H1 (cell line): ENCODE measurements around the gene RTEL1. TPM values are rescaled to one million over a fixed set of nuclear protein-coding genes. Genes with fewer than 3 reads are reported as not detected.

Experiments used
- CTCF ChIA-PET: fragments of 300-600 bp; sonication (Branson Sonifier 250); formaldehyde crosslinking; loops from one replicate; lab custom pipeline; 2021; ENCODE audit not compliant: partially characterized antibody; lab: Charles Lee
- POLR2A ChIA-PET: fragments of 300-600 bp; sonication (Branson Sonifier 250); formaldehyde crosslinking; loops from one replicate; lab custom pipeline; 2021; ENCODE audit warnings: inconsistent platforms; ENCODE audit not compliant: partially characterized antibody; lab: Charles Lee
- DNase-seq, 2 experiments: peaks; one replicate each; pipeline versions ENCODE4 v3.0.0 to v3.0.0-alpha.2; 2010 to 2022; ENCODE audit warnings: low spot score in 2 of 2, low read depth in 1 of 2, mixed read lengths in 1 of 2
- FAIRE-seq: peaks from 2 replicates; lab custom pipeline; 2011; peaks lifted over from hg19 to GRCh38; lab: Jason Lieb, UNC
- H2AFZ ChIP-seq: 2 replicates; pipeline ENCODE4 v1.8.1; 2012; ENCODE audit warnings: low read length, inconsistent platforms
- H2AK5ac ChIP-seq: 2 replicates; pipeline ENCODE4 v1.6.1; 2013; ENCODE audit warnings: low read depth, low read length
- H2BK120ac ChIP-seq: replicated peaks from 2 replicates; pipeline ENCODE3; 2013; ENCODE audit warnings: low read depth, low read length, inconsistent platforms
- H2BK12ac ChIP-seq: 2 replicates; pipeline ENCODE4 v1.6.1; 2013; ENCODE audit warnings: low read depth, low read length
- H2BK15ac ChIP-seq: 2 replicates; pipeline ENCODE4 v1.6.1; 2013; ENCODE audit warnings: low read length
- H2BK20ac ChIP-seq: 2 replicates; pipeline ENCODE4 v1.6.1; 2013; ENCODE audit warnings: low read length
- H2BK5ac ChIP-seq: 2 replicates; pipeline ENCODE4 v1.6.1; 2013; ENCODE audit warnings: low read depth, low read length
- H3K14ac ChIP-seq: 2 replicates; pipeline ENCODE4 v1.6.1; 2013; ENCODE audit warnings: inconsistent platforms; ENCODE audit not compliant: insufficient read length
- H3K18ac ChIP-seq: 2 replicates; pipeline ENCODE4 v1.6.1; 2013; ENCODE audit warnings: low read length; ENCODE audit errors: extremely low read depth
- H3K23ac ChIP-seq: 2 replicates; pipeline ENCODE4 v1.6.1; 2013; ENCODE audit warnings: inconsistent platforms; ENCODE audit not compliant: insufficient read length
- H3K23me2 ChIP-seq: 2 replicates; pipeline ENCODE4 v1.6.1; 2013; ENCODE audit warnings: low read depth, low read length
- H3K27ac ChIP-seq: 2 replicates; pipeline ENCODE4 v1.6.1; 2011; ENCODE audit warnings: low read depth, low read length, inconsistent platforms
- H3K27me3 ChIP-seq, 4 experiments: replicated peaks in 1 of 4; 1 replicate in 1 of 4; 2 replicates in 3 of 4; pipeline versions ENCODE4 v1.6.1 to v1.8.1; 2011 to 2013; ENCODE audit warnings: low read length in 3 of 4, mild to moderate bottlenecking in 3 of 4, inconsistent platforms in 2 of 4, mixed read lengths in 2 of 4, moderate library complexity in 1 of 4; ENCODE audit not compliant: control insufficient read depth in 3 of 4, insufficient read depth in 3 of 4; ENCODE audit errors: extremely low read depth in 1 of 4
- H3K36me3 ChIP-seq, 4 experiments: 2 replicates each; pipeline versions ENCODE4 v1.6.1 to v1.8.1; 2011 to 2013; ENCODE audit warnings: mild to moderate bottlenecking in 4 of 4, low read length in 3 of 4, moderate library complexity in 2 of 4, control low read depth in 1 of 4, inconsistent platforms in 1 of 4; ENCODE audit not compliant: insufficient read depth in 4 of 4, control insufficient read depth in 2 of 4
- H3K4ac ChIP-seq: replicated peaks from 2 replicates; pipeline ENCODE3; 2013; ENCODE audit warnings: low read length, low read depth, mixed read lengths, inconsistent platforms; ENCODE audit not compliant: insufficient read length
- H3K4me1 ChIP-seq, 4 experiments: replicated peaks in 1 of 4; 1 replicate in 1 of 4; 2 replicates in 3 of 4; pipeline versions ENCODE4 v1.6.1 to v1.8.1; 2011 to 2013; ENCODE audit warnings: low read length in 3 of 4, inconsistent platforms in 2 of 4, mixed read lengths in 1 of 4; ENCODE audit not compliant: insufficient read depth in 4 of 4, control insufficient read depth in 3 of 4
- H3K4me2 ChIP-seq, 2 experiments: 2 replicates each; pipeline versions ENCODE4 v1.6.1 to v1.8.1; 2011 to 2013; ENCODE audit warnings: low read depth in 2 of 2, low read length in 2 of 2, control low read depth in 1 of 2, inconsistent platforms in 1 of 2, mild to moderate bottlenecking in 1 of 2; ENCODE audit not compliant: insufficient read depth in 1 of 2
- H3K4me3 ChIP-seq, 4 experiments: fragments of 200-600, 300-600 bp in 1 of 4; sonication (generic), shearing (Covaris generic), sonication (Bioruptor Twin) in 1 of 4; 2 replicates each; pipeline versions ENCODE4 v1.5.1 to v1.8.1; 2011 to 2016; ENCODE audit warnings: low read length in 4 of 4, low read depth in 3 of 4, control low read depth in 2 of 4, inconsistent platforms in 2 of 4, mild to moderate bottlenecking in 2 of 4, mixed read lengths in 1 of 4, moderate library complexity in 1 of 4; ENCODE audit not compliant: insufficient read depth in 2 of 4; ENCODE audit errors: extremely low read depth in 1 of 4
- H3K56ac ChIP-seq: replicated peaks from 2 replicates; pipeline ENCODE3; 2013; ENCODE audit warnings: low read depth, mild to moderate bottlenecking, mixed read lengths, low read length, inconsistent platforms; ENCODE audit not compliant: insufficient read length
- H3K79me1 ChIP-seq: 2 replicates; pipeline ENCODE4 v1.6.1; 2013; ENCODE audit warnings: low read depth, low read length, control low read depth
- H3K79me2 ChIP-seq, 2 experiments: 2 replicates each; pipeline versions ENCODE4 v1.6.1 to v1.8.1; 2012 to 2013; ENCODE audit warnings: low read length in 2 of 2, mild to moderate bottlenecking in 2 of 2, inconsistent platforms in 1 of 2; ENCODE audit not compliant: insufficient read depth in 2 of 2, control insufficient read depth in 1 of 2
- H3K9ac ChIP-seq, 4 experiments: replicated peaks in 1 of 4; 1 replicate in 1 of 4; 2 replicates in 3 of 4; pipeline versions ENCODE4 v1.6.1 to v1.8.1; 2011 to 2013; ENCODE audit warnings: low read depth in 3 of 4, low read length in 3 of 4, control low read depth in 2 of 4, mild to moderate bottlenecking in 2 of 4, moderate library complexity in 2 of 4, inconsistent platforms in 1 of 4; ENCODE audit errors: extremely low read depth in 1 of 4
- H3K9me3 ChIP-seq, 2 experiments: 2 replicates each; pipeline versions ENCODE4 v1.6.1 to v1.8.1; 2012 to 2013; ENCODE audit warnings: mild to moderate bottlenecking in 2 of 2, moderate library complexity in 2 of 2, control low read depth in 1 of 2, inconsistent platforms in 1 of 2, low read depth in 1 of 2, low read length in 1 of 2, mixed read lengths in 1 of 2; ENCODE audit not compliant: insufficient read depth in 2 of 2
- H4K20me1 ChIP-seq, 2 experiments: replicated peaks in 1 of 2; 2 replicates each; pipeline versions ENCODE3 to v1.8.1; 2011 to 2013; ENCODE audit warnings: inconsistent platforms in 2 of 2, low read length in 2 of 2, mild to moderate bottlenecking in 1 of 2; ENCODE audit not compliant: insufficient read depth in 2 of 2, control insufficient read depth in 1 of 2
- H4K5ac ChIP-seq: 2 replicates; pipeline ENCODE4 v1.6.1; 2013; ENCODE audit warnings: low read length, low read depth, mixed read lengths, inconsistent platforms; ENCODE audit not compliant: insufficient read length
- H4K8ac ChIP-seq: 2 replicates; pipeline ENCODE4 v1.8.0; 2013; ENCODE audit warnings: mild to moderate bottlenecking, moderate library complexity, low read length, inconsistent platforms; ENCODE audit not compliant: insufficient read depth; ENCODE audit errors: extremely low read depth
- H4K91ac ChIP-seq: replicated peaks from 2 replicates; pipeline ENCODE3; 2013; ENCODE audit warnings: low read length, mixed read lengths, inconsistent platforms; ENCODE audit not compliant: insufficient read length
- CBX8 ChIP-seq: fragments of 300-800, 300-1000 bp; sonication (generic); IDR thresholded peaks from 2 replicates; pipeline ENCODE4 v1.7.1; 2016; ENCODE audit warnings: low read depth, low read length, borderline replicate concordance
- EGR1 ChIP-seq: IDR thresholded peaks from 2 replicates; pipeline ENCODE4 v1.6.1; 2011; ENCODE audit warnings: low read depth, low read length, borderline replicate concordance
- HDAC2 ChIP-seq, 2 experiments: fragments of 300-600 bp in 1 of 2; sonication (generic) in 1 of 2; IDR thresholded peaks; 2 replicates each; pipeline ENCODE4 v1.6.1; 2011 to 2012; ENCODE audit warnings: low read depth in 2 of 2, low read length in 2 of 2, mild to moderate bottlenecking in 2 of 2, moderate library complexity in 2 of 2, borderline replicate concordance in 1 of 2, inconsistent platforms in 1 of 2
- HDAC6 ChIP-seq: IDR thresholded peaks from one replicate; pipeline ENCODE4 v1.7.1; 2012; ENCODE audit warnings: low read depth, mild to moderate bottlenecking, inconsistent platforms, low read length, moderate library complexity
- KDM5A ChIP-seq: fragments of 200-600 bp; IDR thresholded peaks from 2 replicates; pipeline ENCODE4 v1.7.1; 2012; ENCODE audit warnings: mild to moderate bottlenecking, low read length, inconsistent platforms, mixed read lengths
- POLR2A ChIP-seq, 2 experiments: IDR thresholded peaks; 1 replicate in 1 of 2; 2 replicates in 1 of 2; pipeline ENCODE4 v1.6.1; 2011; ENCODE audit warnings: low read depth in 2 of 2, low read length in 2 of 2, mild to moderate bottlenecking in 2 of 2; ENCODE audit errors: control extremely low read depth in 1 of 2
- RFX5 ChIP-seq: IDR thresholded peaks from 2 replicates; pipeline ENCODE4 v1.6.1; 2011; ENCODE audit warnings: low read depth, low read length, improper control_type of control experiment, borderline replicate concordance
- SP2 ChIP-seq: IDR thresholded peaks from 2 replicates; pipeline ENCODE4 v1.6.1; 2012; ENCODE audit warnings: mild to moderate bottlenecking, low read length, inconsistent platforms
- TAF7 ChIP-seq: optimal IDR thresholded peaks from 2 replicates; pipeline ENCODE3; 2011; ENCODE audit warnings: low read depth, mild to moderate bottlenecking, inconsistent platforms, low read length, moderate library complexity, borderline replicate concordance
- TEAD4 ChIP-seq: IDR thresholded peaks from 2 replicates; pipeline ENCODE4 v1.6.1; 2012; ENCODE audit warnings: low read depth, low read length, inconsistent platforms, mixed read lengths
- YY1 ChIP-seq: IDR thresholded peaks from 2 replicates; pipeline ENCODE4 v1.6.1; 2011; ENCODE audit warnings: low read depth, mild to moderate bottlenecking, low read length
- WGBS, 2 experiments: shearing (Covaris generic) in 1 of 2; methylation state at CpG; one replicate each; pipeline versions ENCODE4 v1.1.6 to v1.1.7; 2013 to 2015; ENCODE audit warnings: low lambda C conversion rate in 2 of 2, mixed read lengths in 2 of 2, inconsistent platforms in 1 of 2, low coverage in 1 of 2, missing lambda C conversion rate in 1 of 2; ENCODE audit not compliant: insufficient replicate concordance in 2 of 2, insufficient coverage in 1 of 2, insufficient read length in 1 of 2; ENCODE audit errors: extremely low coverage in 1 of 2, missing lambda C conversion rate in 1 of 2; 5-methylcytosine and 5-hydroxymethylcytosine counted together
- polyA plus RNA-seq, 7 experiments: library from polyadenylated mRNA; depleted of rRNA in 3 of 7; stranded (reverse) in 5 of 7; unstranded in 2 of 7; fragments of >200 nt in 5 of 7; fragments of 200-250 nt in 2 of 7; gene quantifications; 1 replicate in 5 of 7; 2 replicates in 1 of 7; 4 replicates in 1 of 7; pipeline versions ENCODE4 v1.2.1 to v1.2.3, GENCODE V29; 2011 to 2013; ENCODE audit warnings: missing spikeins in 2 of 7, mixed read lengths in 2 of 7
- total RNA-seq: library from RNA; stranded (reverse); fragmentation: NEBNext Ultra II Directional; extraction: Animal tissue kit (Norgen Biotek cat#: 25700); gene quantifications from 2 replicates; pipeline ENCODE4 v1.2.1, GENCODE V29; 2021

RTEL1 gene
- total and polyA plus RNA-seq, 2 of the 8 experiments (the other 6 are each of a cell fraction or from before 2014, with no cell fraction given), result 16.2 to 37.1 TPM

DNA sequence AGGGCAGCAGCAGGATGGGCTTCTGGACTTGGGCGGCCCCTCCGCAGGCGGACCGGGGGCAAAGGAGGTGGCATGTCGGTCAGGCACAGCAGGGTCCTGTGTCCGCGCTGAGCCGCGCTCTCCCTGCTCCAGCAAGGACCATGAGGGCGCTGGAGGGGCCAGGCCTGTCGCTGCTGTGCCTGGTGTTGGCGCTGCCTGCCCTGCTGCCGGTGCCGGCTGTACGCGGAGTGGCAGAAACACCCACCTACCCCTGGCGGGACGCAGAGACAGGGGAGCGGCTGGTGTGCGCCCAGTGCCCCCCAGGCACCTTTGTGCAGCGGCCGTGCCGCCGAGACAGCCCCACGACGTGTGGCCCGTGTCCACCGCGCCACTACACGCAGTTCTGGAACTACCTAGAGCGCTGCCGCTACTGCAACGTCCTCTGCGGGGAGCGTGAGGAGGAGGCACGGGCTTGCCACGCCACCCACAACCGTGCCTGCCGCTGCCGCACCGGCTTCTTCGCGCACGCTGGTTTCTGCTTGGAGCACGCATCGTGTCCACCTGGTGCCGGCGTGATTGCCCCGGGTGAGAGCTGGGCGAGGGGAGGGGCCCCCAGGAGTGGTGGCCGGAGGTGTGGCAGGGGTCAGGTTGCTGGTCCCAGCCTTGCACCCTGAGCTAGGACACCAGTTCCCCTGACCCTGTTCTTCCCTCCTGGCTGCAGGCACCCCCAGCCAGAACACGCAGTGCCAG lies 38.7 kb downstream of the RTEL1 start, which contains the start of gene TNFRSF6B:
TSS of gene TNFRSF6B (plus strand) at position 25 of the 729 bp plus-strand sequence. CDS start at position 141, 116 bp downstream.
- Histone ChIP-seq H2BK20ac (no peak within 1 kb of the TSS), H2BK12ac (peak within 1 kb of the TSS; percentile 17; the same call in 1 of the 2 replicates), H2BK120ac (no peak within 1 kb of the TSS), H2BK5ac (peak within 1 kb of the TSS; percentile 60), H3K23ac (no peak within 1 kb of the TSS), H4K20me1 (peaks cover 0 to 15% of the 10 kb centered on the region in 2 experiments), H3K79me1 (no peaks in the 10 kb centered on the region), H3K9ac (0 out of 7 replicates have a peak within 1 kb of the TSS, but pooled peaks of 1 of the 4 experiments have one; percentile 2), H2BK15ac (peak within 1 kb of the TSS; percentile 95; the same call in 1 of the 2 replicates), H3K36me3 (peaks cover 0 to 3% (median 0%) of the 10 kb centered on the region in 4 experiments; a peak in 1 of 8 replicates), H3K79me2 (no peaks in the 10 kb centered on the region), H4K91ac (peak within 1 kb of the TSS; percentile 55), H2AFZ (no peak within 1 kb of the TSS), H3K56ac (no peak within 1 kb of the TSS), H3K27ac (no peak within 1 kb of the TSS), H3K27me3 (no peaks in the 10 kb centered on the region), H3K4me3 (peak within 1 kb of the TSS in 3 of 4 experiments; percentile 18 to 45 (median 32); a peak in 7 of 8 replicates), H3K18ac (peak within 1 kb of the TSS; percentile 78), H3K23me2 (peaks cover 8% of the 10 kb centered on the region; the same call in 1 of the 2 replicates), H4K8ac (peak within 1 kb of the TSS; percentile 95), H4K5ac (peak within 1 kb of the TSS; percentile 21), H3K14ac (no peak within 1 kb of the TSS), H3K4me2 (peak within 1 kb of the TSS; percentile 58 to 65), H3K9me3 (no peaks in the 10 kb centered on the region; a peak in 1 of 4 replicates), H2AK5ac (no peak within 1 kb of the TSS), H3K4ac (no peak within 1 kb of the TSS), H3K4me1 (peaks cover 0 to 12% (median 7%) of the 10 kb centered on the region in 4 experiments; a peak in 4 of 7 replicates)
- POLR2A ChIA-PET, result interaction anchor here (0.6 to 4.2 kb wide), 16 partner anchors 9 to 213 kb away, joined by 3 to 49 read pairs (median 4); partner anchors contain the start of genes ARFRP1, GMEB2, LIME1 and RTEL1
- DNase-seq (peak in 1 of 2 experiments; percentile 78), FAIRE-seq (no peak)
- CTCF ChIA-PET, result interaction anchor here (0.6 to 2.4 kb wide), 7 partner anchors 11 to 159 kb away, joined by 3 to 8 read pairs (median 4); partner anchors contain the start of genes ARFRP1, PTK6 and ZGPAT
- 40% methylated on average over 44 of the region's 52 CpGs; no CpG with 5 or more reads in 1 of the 2 experiments for WGBS, 2 experiments
- TF ChIP-seq HDAC2 (IDR thresholded peaks at IDR 0.05; ENCODE audit: borderline replicate concordance in 1 of 2, low read depth in 2 of 2, low read length in 2 of 2) (no peak), CBX8 (no peak), KDM5A (no peak), RFX5 (no peak), HDAC6 (no peak), YY1 (no peak), SP2 (no peak), EGR1 (no peak), TEAD4 (no peak), POLR2A (IDR thresholded peaks at IDR 0.05; ENCODE audit: control extremely low read depth in 1 of 2, low read depth in 2 of 2, low read length in 2 of 2) (peak in 1 of 2 experiments; percentile 57; a peak in 2 of 3 replicates), TAF7 (no peak)
